ENCODE measurements around the gene CUBN. TPM values are rescaled to one million over a fixed set of nuclear protein-coding genes. Genes with fewer than 3 reads are reported as not detected.

Gene CUBN
- total RNA-seq, 1 experiment from 2014 or later = 4.6 TPM

DNA sequence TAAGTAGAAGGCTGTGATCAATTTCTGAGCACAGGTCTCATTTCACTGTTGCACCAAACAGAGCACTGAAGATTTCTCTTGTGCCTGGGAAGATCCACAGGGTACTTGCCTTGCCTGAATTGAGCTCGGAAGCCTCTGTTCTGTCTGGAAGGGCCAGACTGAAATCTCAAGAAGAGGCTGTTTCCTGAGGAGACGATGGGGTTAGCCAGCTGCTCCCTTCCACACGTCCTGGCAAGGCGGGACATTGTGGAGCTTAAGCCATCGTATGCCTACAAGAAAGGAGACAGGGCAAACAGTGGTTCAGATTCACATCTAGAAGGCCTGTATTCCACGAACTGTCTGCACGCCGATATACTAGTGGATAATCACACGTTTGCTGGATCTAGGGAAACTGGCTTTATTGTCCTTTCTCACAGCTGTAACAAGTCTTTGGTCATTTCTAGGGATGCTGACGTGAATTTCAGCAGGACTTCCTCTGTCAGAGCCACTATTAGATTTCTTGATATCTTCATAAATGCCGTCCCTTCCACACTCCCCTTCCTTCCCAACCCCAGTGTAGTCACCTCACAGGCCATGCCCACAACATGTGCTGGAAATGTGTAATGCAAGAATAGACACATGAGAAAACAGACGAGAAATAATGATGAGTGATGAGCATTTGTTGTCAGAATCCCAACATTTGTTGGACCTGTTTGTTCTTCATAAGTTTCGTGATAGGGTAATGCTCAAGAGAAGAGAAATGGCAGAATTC lies 175.2 kb downstream of the CUBN start:
- intact Hi-C loops (cut with micrococcal nuclease; ENCODE audit: unreplicated experiment) = loop anchor here (5.0 kb wide), 1 partner anchor 612 kb away; no protein-coding TSS in a partner anchor

DNA sequence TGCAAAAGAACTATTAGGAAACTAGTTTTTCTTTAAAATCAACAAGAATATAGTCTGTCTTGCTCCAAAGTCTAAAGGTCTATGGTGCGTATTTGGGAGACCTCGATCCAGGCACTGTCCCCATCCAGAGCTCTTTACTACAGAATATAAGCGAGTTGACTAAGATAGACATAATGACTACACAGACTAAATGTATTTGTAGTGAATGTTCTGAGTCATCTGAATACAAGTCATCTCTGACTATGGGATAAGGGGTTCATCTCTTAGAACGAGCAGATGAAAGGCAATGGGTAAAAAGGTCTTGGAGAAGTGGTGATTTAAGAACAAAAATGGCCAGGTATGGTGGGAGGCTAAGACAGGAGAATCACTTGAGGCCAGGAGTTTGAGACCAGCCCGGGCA lies 176.3 kb downstream of the CUBN start:
- CTCF ChIA-PET = interaction anchor here (1.1 kb wide), 1 partner anchor 248 kb away, joined by 4 read pairs; the partner anchor contains the start of gene TRDMT1
- no peak overlapping the region for H3K4me3 Mint-ChIP-seq (ENCODE audit: unreplicated experiment)

More for the DNA sequence above, 175.2 kb downstream of the CUBN start:
- POLR2A ChIA-PET = no interaction called here
- Mint-ChIP-seq H3K9me3 (ENCODE audit: unreplicated experiment) (no peaks in the 10 kb centered on the region), H3K36me3 (ENCODE audit: insufficient read depth, unreplicated experiment) (no peaks in the 10 kb centered on the region), H3K4me3 (ENCODE audit: unreplicated experiment) (no peak overlapping the region), H3K27ac (ENCODE audit: unreplicated experiment) (no peak overlapping the region), H3K4me1 (ENCODE audit: low read depth, unreplicated experiment) (no peaks in the 10 kb centered on the region), H3K27me3 (ENCODE audit: insufficient read depth, unreplicated experiment) (peaks cover 18% of the 10 kb centered on the region)
- no peak overlapping the region for H3K4me3 ChIP-seq (ENCODE audit: low read depth, low read length)
- no peak for DNase-seq
- CTCF ChIA-PET = no interaction called here
- H3K9me3 ChIP-seq = no peaks in the 10 kb centered on the region
- H3K4me1 ChIP-seq = no peaks in the 10 kb centered on the region
- H3K36me3 ChIP-seq (ENCODE audit: control insufficient read depth, insufficient read depth, low read length) = no peaks in the 10 kb centered on the region
- H3K27me3 ChIP-seq (replicated peaks; ENCODE audit: control insufficient read depth, insufficient read depth, low read length) = no peaks in the 10 kb centered on the region
- BruUV-seq (replicated peaks) = no TSS peak
- TF ChIP-seq CTCF (IDR thresholded peaks at IDR 0.05; ENCODE audit: insufficient read depth in 1 of 2, low read depth in 1 of 2, low read length in 1 of 2, severe bottlenecking in 1 of 2, unreplicated experiment in 1 of 2) = no peak

DNA sequence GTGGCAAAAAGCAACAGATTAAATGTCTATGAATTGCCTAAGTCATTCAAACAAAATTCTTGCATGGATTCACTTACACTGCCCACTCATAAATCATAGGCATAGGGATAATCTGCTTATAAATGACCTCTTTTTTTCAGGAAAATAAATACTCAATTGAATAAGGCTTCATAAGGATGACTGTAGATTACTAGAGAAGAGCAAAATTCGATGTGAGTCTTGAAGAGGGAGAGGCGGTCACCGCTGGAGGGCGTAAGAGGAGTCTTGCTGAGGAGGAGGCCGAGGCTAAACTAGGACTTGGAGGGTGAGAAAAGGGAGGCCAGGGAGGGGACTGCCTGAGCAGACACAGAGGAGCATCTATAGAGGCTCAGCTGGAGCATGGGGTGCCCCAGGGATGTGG lies 177.0 kb downstream of the CUBN start:
- Mint-ChIP-seq H3K4me3 (ENCODE audit: unreplicated experiment) (no peak overlapping the region), H3K9me3 (ENCODE audit: unreplicated experiment) (no peaks in the 10 kb centered on the region), H3K36me3 (ENCODE audit: insufficient read depth, unreplicated experiment) (no peaks in the 10 kb centered on the region), H3K27ac (ENCODE audit: unreplicated experiment) (no peak overlapping the region), H3K4me1 (ENCODE audit: low read depth, unreplicated experiment) (no peaks in the 10 kb centered on the region), H3K27me3 (ENCODE audit: insufficient read depth, unreplicated experiment) (peaks cover 18% of the 10 kb centered on the region)
- ChIA-PET CTCF (interaction anchor here (1.1 kb wide), 1 partner anchor 248 kb away, joined by 4 read pairs; the partner anchor contains the start of gene TRDMT1), POLR2A (no interaction called here)
- Histone ChIP-seq H3K36me3 (ENCODE audit: control insufficient read depth, insufficient read depth, low read length) (no peaks in the 10 kb centered on the region), H3K4me3 (ENCODE audit: low read depth, low read length) (no peak overlapping the region), H3K4me1 (no peaks in the 10 kb centered on the region), H3K27me3 (replicated peaks; ENCODE audit: control insufficient read depth, insufficient read depth, low read length) (no peaks in the 10 kb centered on the region), H3K9me3 (no peaks in the 10 kb centered on the region)
- no peak for DNase-seq
- no TSS peak for BruUV-seq (replicated peaks)
- intact Hi-C loops (cut with micrococcal nuclease; ENCODE audit: unreplicated experiment) = loop anchor here (5.0 kb wide), 1 partner anchor 610 kb away; no protein-coding TSS in a partner anchor
- no peak for TF ChIP-seq CTCF (IDR thresholded peaks at IDR 0.05; ENCODE audit: insufficient read depth in 1 of 2, low read depth in 1 of 2, low read length in 1 of 2, severe bottlenecking in 1 of 2, unreplicated experiment in 1 of 2)

More for the DNA sequence above, 176.3 kb downstream of the CUBN start:
- BruUV-seq (replicated peaks) = no TSS peak
- Histone ChIP-seq H3K4me1 (no peaks in the 10 kb centered on the region), H3K36me3 (ENCODE audit: control insufficient read depth, insufficient read depth, low read length) (no peaks in the 10 kb centered on the region), H3K27me3 (replicated peaks; ENCODE audit: control insufficient read depth, insufficient read depth, low read length) (no peaks in the 10 kb centered on the region), H3K9me3 (no peaks in the 10 kb centered on the region), H3K4me3 (ENCODE audit: low read depth, low read length) (no peak overlapping the region)
- Mint-ChIP-seq H3K9me3 (ENCODE audit: unreplicated experiment) (no peaks in the 10 kb centered on the region), H3K27me3 (ENCODE audit: insufficient read depth, unreplicated experiment) (peaks cover 17% of the 10 kb centered on the region), H3K36me3 (ENCODE audit: insufficient read depth, unreplicated experiment) (no peaks in the 10 kb centered on the region), H3K4me1 (ENCODE audit: low read depth, unreplicated experiment) (no peaks in the 10 kb centered on the region), H3K27ac (ENCODE audit: unreplicated experiment) (no peak overlapping the region)
- POLR2A ChIA-PET = no interaction called here
- intact Hi-C loops (cut with micrococcal nuclease; ENCODE audit: unreplicated experiment) = loop anchor here (5.0 kb wide), 1 partner anchor 611 kb away; no protein-coding TSS in a partner anchor
- DNase-seq = no peak
- TF ChIP-seq CTCF (IDR thresholded peaks at IDR 0.05; ENCODE audit: insufficient read depth in 1 of 2, low read depth in 1 of 2, low read length in 1 of 2, severe bottlenecking in 1 of 2, unreplicated experiment in 1 of 2) = no peak

Data from Caco-2 (cell line).